GM23338 (cell line): Measurements from ENCODE around the gene CTNND2. TPM values are rescaled to one million over a fixed set of nuclear protein-coding genes. Genes with fewer than 3 reads are reported as not detected.

Experiments used
- ATAC-seq: fragments of 200-7000 bp; cut with Tn5 transposase; 3 replicates; pipeline ENCODE4 v1.9.1; 2020
- DNase-seq: peaks from one replicate; pipeline ENCODE4 v3.0.0-alpha.2; 2015; ENCODE audit warnings: low spot score
- H2AFZ ChIP-seq: fragments of 200-600 bp; sonication (generic); 2 replicates; pipeline ENCODE4 v1.8.0; 2016; ENCODE audit warnings: antibody characterized with exemption, mild to moderate bottlenecking, moderate library complexity
- H3F3A ChIP-seq: fragments of 200-600 bp; sonication (generic); replicated peaks from 2 replicates; pipeline ENCODE4 v1.8.0; 2017; ENCODE audit warnings: antibody characterized with exemption, mixed run types, low read depth
- H3K27ac ChIP-seq: fragments of 200-600 bp; sonication (generic); 2 replicates; pipeline ENCODE4 v1.6.1; 2016; ENCODE audit warnings: low read depth
- H3K27me3 ChIP-seq: fragments of 200-600 bp; sonication (generic); 2 replicates; pipeline ENCODE4 v1.8.0; 2016; ENCODE audit warnings: mild to moderate bottlenecking, mixed run types, moderate library complexity; ENCODE audit not compliant: insufficient read depth
- H3K36me3 ChIP-seq: fragments of 200-600 bp; sonication (generic); 2 replicates; pipeline ENCODE4 v1.8.0; 2016; ENCODE audit warnings: mild to moderate bottlenecking; ENCODE audit not compliant: insufficient read depth
- H3K4me1 ChIP-seq: fragments of 200-600 bp; sonication (generic); 2 replicates; pipeline ENCODE4 v1.8.0; 2016; ENCODE audit warnings: mild to moderate bottlenecking, moderate library complexity; ENCODE audit not compliant: insufficient read depth
- H3K4me2 ChIP-seq: fragments of 200-600 bp; sonication (generic); 2 replicates; pipeline ENCODE4 v1.7.1; 2017; ENCODE audit warnings: mixed run types
- H3K4me3 ChIP-seq: fragments of 200-600 bp; sonication (generic); 2 replicates; pipeline ENCODE4 v1.6.1; 2016; ENCODE audit warnings: mixed run types
- H3K79me2 ChIP-seq: fragments of 200-600 bp; sonication (generic); replicated peaks from 2 replicates; pipeline ENCODE4 v1.8.0; 2017; ENCODE audit warnings: mild to moderate bottlenecking; ENCODE audit not compliant: insufficient read depth
- H3K9me2 ChIP-seq: fragments of 200-600 bp; sonication (generic); 2 replicates; pipeline ENCODE4 v1.8.0; 2017; ENCODE audit not compliant: insufficient read depth
- H4K20me1 ChIP-seq: fragments of 200-600 bp; sonication (generic); replicated peaks from 2 replicates; pipeline ENCODE4 v1.8.0; 2017; ENCODE audit warnings: mild to moderate bottlenecking; ENCODE audit not compliant: insufficient read depth
- H3K27ac Mint-ChIP-seq: 2 replicates; pipeline ENCODE4 v1.8.0; 2020; ENCODE audit warnings: inconsistent platforms, mild to moderate bottlenecking, moderate library complexity, mixed read lengths
- H3K27me3 Mint-ChIP-seq: 3 replicates; pipeline ENCODE4 v1.8.0; 2022; ENCODE audit warnings: low read depth, mild to moderate bottlenecking, moderate library complexity, mixed read lengths, inconsistent platforms; ENCODE audit not compliant: insufficient read depth, poor library complexity
- H3K36me3 Mint-ChIP-seq: 3 replicates; pipeline ENCODE4 v1.8.0; 2021; ENCODE audit warnings: low read depth, mild to moderate bottlenecking, inconsistent platforms, moderate library complexity, mixed read lengths
- H3K4me1 Mint-ChIP-seq: 3 replicates; pipeline ENCODE4 v1.8.0; 2020; ENCODE audit warnings: mild to moderate bottlenecking, inconsistent platforms, mixed read lengths
- H3K4me3 Mint-ChIP-seq: 3 replicates; pipeline ENCODE4 v1.8.0; 2021; ENCODE audit warnings: moderate library complexity, mild to moderate bottlenecking, inconsistent platforms, mixed read lengths
- H3K9me3 Mint-ChIP-seq: 3 replicates; pipeline ENCODE4 v1.8.0; 2020; ENCODE audit warnings: moderate library complexity, mild to moderate bottlenecking, inconsistent platforms, mixed read lengths
- CREB1 ChIP-seq: fragments of 250-450 bp; sonication (Bioruptor Pico); IDR thresholded peaks from 2 replicates; pipeline ENCODE4 v1.5.0; 2020; ENCODE audit warnings: low read depth, mild to moderate bottlenecking, moderate library complexity
- ETS1 ChIP-seq: IDR thresholded peaks from 2 replicates; pipeline ENCODE4 v1.6.1; 2016; ENCODE audit warnings: antibody characterized with exemption
- EZH2phosphoT487 ChIP-seq: fragments of 200-600 bp; sonication (generic); IDR thresholded peaks from one replicate; pipeline ENCODE4 v1.8.1; 2018; ENCODE audit warnings: antibody characterized with exemption; ENCODE audit not compliant: unreplicated experiment
- ZNF114 ChIP-seq: fragments of 250-450 bp; sonication (Bioruptor Pico); IDR thresholded peaks from 2 replicates; pipeline ENCODE4 v1.5.0; 2020; ENCODE audit warnings: mild to moderate bottlenecking, moderate library complexity
- polyA plus RNA-seq: library from polyadenylated mRNA; unstranded; fragments of >200 nt; fragmentation: Nextera tagmentation; extraction: Ambion mirVana; gene quantifications from 2 replicates; pipeline ENCODE4 v1.2.1, GENCODE V29; 2016
- total RNA-seq: library from RNA; depleted of rRNA; stranded (reverse); fragments of >200 nt; shearing (Covaris generic); gene quantifications from 2 replicates; pipeline ENCODE4 v1.2.3, GENCODE V29; 2014

CTNND2 gene
- total and polyA plus RNA-seq, 2 experiments from 2014 or later: 5.1 to 7.0 TPM

DNA sequence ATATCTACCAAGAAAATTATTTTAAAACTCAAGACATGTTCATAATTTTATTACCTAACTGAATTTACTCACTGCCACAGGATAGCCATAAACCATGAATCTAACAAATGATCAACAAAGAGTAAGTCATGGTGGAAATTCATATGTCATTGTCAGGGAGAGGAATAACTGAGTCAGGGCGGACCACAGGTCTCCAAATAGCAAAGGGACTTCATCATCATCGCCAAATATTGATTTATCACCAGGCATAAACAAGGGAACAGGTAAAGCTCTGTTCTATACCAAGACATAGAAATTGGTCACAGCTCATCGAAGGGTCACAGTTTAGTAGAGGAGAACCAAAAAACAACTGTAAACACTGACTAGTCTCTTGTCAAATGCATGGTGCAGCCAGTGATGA, 94.8 kb downstream of the CTNND2 start:
- Mint-ChIP-seq H3K4me1 (peaks cover 21% of the 10 kb centered on the region; the same call in 2 of the 3 replicates), H3K36me3 (no peaks in the 10 kb centered on the region)

GRCh38 chr5:11803436-11803835, 100.8 kb downstream of the CTNND2 start:
- Mint-ChIP-seq H3K27ac (peak overlapping the region; percentile 4; the same call in 1 of the 2 replicates), H3K27me3 (peaks cover 1% of the 10 kb centered on the region), H3K4me1 (peaks cover 19% of the 10 kb centered on the region; the same call in 2 of the 3 replicates), H3K9me3 (no peaks in the 10 kb centered on the region), H3K4me3 (no peak overlapping the region), H3K36me3 (no peaks in the 10 kb centered on the region)
- no peaks in the 10 kb centered on the region for H3K79me2 ChIP-seq
- no peak overlapping the region for H3K4me3 ChIP-seq
- no peak for DNase-seq
- no peaks in the 10 kb centered on the region for H3F3A ChIP-seq
- H3K36me3 ChIP-seq: no peaks in the 10 kb centered on the region
- no peaks in the 10 kb centered on the region for H3K27me3 ChIP-seq
- H2AFZ ChIP-seq: no peak overlapping the region
- no peak for ATAC-seq
- H3K27ac ChIP-seq: no peak overlapping the region
- H3K9me2 ChIP-seq: no peaks in the 10 kb centered on the region
- H3K4me2 ChIP-seq: no peak overlapping the region
- peaks cover 10% of the 10 kb centered on the region; the same call in 1 of the 2 replicates for H3K4me1 ChIP-seq
- TF ChIP-seq ZNF114 (CRISPR knock-in tag): no peak
- no peak for TF ChIP-seq ETS1
- TF ChIP-seq CREB1 (CRISPR knock-in tag): no peak
- H4K20me1 ChIP-seq: no peaks in the 10 kb centered on the region

More for the DNA sequence above, 94.8 kb downstream of the CTNND2 start:
- Histone ChIP-seq H3F3A (no peaks in the 10 kb centered on the region), H3K9me2 (no peaks in the 10 kb centered on the region), H2AFZ (no peak overlapping the region), H3K27me3 (no peaks in the 10 kb centered on the region), H3K36me3 (no peaks in the 10 kb centered on the region), H3K79me2 (no peaks in the 10 kb centered on the region), H4K20me1 (no peaks in the 10 kb centered on the region; the same call in 1 of the 2 replicates), H3K4me3 (no peak overlapping the region), H3K4me1 (peaks cover 14% of the 10 kb centered on the region; the same call in 1 of the 2 replicates), H3K27ac (no peak overlapping the region), H3K4me2 (no peak overlapping the region)
- TF ChIP-seq EZH2phosphoT487: no peak
- Mint-ChIP-seq H3K27ac (no peak overlapping the region), H3K27me3 (no peaks in the 10 kb centered on the region), H3K4me3 (no peak overlapping the region), H3K9me3 (no peaks in the 10 kb centered on the region)
- ATAC-seq: no peak
- no peak for DNase-seq

DNA sequence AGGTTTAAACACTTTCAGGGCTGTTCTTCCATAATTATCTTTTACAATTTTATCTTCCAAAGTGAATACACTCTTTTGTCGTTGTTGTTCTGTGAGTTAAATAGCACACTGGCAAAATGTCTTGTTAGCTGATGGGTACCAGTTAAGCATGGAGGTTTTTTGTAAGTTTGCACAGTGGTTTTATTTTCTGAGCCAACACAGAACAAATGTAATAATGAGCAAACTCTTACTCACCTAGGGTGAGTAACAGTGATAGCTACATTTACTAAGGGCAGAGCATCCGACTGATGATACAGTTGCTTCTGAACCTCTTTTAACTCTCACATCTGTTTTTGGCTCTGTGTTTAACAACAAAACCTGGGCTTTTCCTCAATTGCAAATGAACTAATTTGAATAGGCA, 103.2 kb downstream of the CTNND2 start:
- Histone ChIP-seq H3K36me3 (no peaks in the 10 kb centered on the region), H3K4me1 (peaks cover 10% of the 10 kb centered on the region; the same call in 1 of the 2 replicates), H3F3A (no peaks in the 10 kb centered on the region), H3K27me3 (no peaks in the 10 kb centered on the region), H3K4me2 (no peak overlapping the region), H3K27ac (no peak overlapping the region), H3K79me2 (no peaks in the 10 kb centered on the region), H2AFZ (no peak overlapping the region), H3K4me3 (no peak overlapping the region), H3K9me2 (no peaks in the 10 kb centered on the region), H4K20me1 (no peaks in the 10 kb centered on the region)
- Mint-ChIP-seq H3K9me3 (no peaks in the 10 kb centered on the region), H3K27ac (no peak overlapping the region), H3K4me1 (peaks cover 25% of the 10 kb centered on the region), H3K4me3 (no peak overlapping the region), H3K27me3 (peaks cover 1% of the 10 kb centered on the region), H3K36me3 (no peaks in the 10 kb centered on the region)
- TF ChIP-seq ZNF114 (CRISPR knock-in tag): no peak
- ATAC-seq (no peak), DNase-seq (no peak)
